Activated CD8-positive, alpha-beta memory T cell treated with anti-CD3 and anti-CD28 coated beads for 24 hours (primary cell): ENCODE results near the gene POTEG.
"Not testable (repeated sequence)": the region's sequence is repeated elsewhere in the genome, so short reads cannot be mapped to it uniquely, and the experiment has no call there.

ENCODE experiments used
- DNase-seq: peaks from one replicate; pipeline ENCODE4 v3.0.0-alpha.2; 2020

Gene POTEG

DNA sequence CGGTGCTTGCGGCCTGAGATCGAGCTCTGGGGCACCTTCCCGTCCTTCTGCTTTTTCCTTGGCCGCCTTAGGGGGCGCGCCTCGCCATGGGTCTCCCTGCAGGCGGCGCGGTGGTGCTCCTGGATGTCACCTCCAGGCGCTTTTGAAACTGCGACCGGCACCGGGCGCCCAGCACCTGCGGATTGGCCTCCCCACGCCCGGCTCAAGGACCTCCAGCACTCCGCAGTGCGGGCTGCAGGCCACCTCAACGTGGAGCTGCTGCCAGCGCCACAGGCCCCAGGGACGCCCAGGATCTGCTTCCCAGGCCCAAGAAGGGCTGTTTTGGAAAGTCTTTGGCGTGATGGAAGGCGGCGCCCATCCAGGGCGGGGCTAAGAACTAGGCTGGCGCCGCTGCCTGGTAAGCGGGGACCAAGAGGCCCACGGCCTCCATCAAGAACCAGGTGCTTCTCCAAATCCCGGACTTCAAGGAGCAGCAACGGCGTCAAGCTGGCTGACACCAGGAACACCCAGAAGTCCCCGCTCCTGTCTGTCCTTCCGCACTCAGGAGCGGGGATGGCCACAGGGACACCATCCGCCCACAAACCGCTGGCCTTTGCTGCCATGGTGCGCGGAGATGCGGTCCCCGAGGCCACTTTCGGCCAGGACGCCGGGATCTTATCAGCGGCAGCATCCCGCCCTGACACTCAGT lies 61.2 kb downstream of the POTEG start:
- not testable (repeated sequence) for DNase-seq

DNA sequence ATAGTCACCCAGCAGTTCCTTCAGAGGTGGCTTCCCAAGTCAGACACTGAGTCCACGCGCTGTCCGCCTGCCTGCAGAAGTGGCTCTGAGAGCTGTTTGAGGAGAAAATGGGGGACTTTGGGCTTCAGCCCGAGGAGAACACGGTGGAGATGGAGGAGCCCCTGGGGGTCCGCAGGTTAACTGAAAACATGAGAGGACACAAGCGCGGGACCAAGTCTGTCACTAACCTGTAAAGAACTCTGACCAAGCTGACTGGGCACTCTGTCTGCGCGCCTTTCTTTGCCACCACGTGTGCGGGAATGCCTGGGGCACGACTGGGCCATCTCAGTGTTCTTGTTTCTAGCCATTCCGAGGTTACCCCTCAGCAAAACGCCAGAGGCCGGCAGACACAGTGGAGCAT lies 62.4 kb downstream of the POTEG start:
- not testable (repeated sequence) for DNase-seq

GRCh38 chr14:19362803-19363202 lies 71.3 kb downstream of the POTEG start:
- not testable (repeated sequence) for DNase-seq

DNA sequence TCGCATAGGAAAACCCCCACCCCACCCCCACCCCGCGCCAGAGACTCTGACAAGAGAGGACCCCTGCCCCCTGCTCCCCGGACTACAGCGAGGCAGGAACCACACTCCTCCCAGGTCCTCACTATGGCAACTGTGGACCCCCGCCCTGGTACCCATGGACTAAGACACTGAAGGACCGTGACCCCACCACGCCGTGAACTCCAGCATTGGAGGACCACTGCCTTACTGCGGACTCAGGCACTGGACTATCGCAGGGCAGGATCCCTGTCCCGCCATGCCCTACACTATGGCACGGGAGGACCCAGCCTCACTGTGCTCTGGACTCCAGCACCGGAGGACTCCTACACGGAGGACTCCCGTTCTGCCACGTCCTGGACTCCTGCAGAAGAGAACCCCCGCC lies 71.8 kb downstream of the POTEG start:
- not testable (repeated sequence) for DNase-seq

GRCh38 chr14:19361636-19362253 lies 72.4 kb downstream of the POTEG start:
- DNase-seq = not testable (repeated sequence)

- DNase-seq = not testable (repeated sequence)
These were observed 73.1 kb downstream of the POTEG start for GRCh38 chr14:19360937-19361635.
